Thymus (tissue), 14 donors: ENCODE results near the gene PAF1. TPM values are rescaled to one million over a fixed set of nuclear protein-coding genes. Genes with fewer than 3 reads are reported as not detected.

Source experiments
- DNase-seq, 9 donors: peaks; one replicate each; pipeline ENCODE4 v3.0.0-alpha.2; 2013; ENCODE audit warnings: low spot score in 9 of 9, low read depth in 6 of 9, missing footprints in 1 of 9
- H3K27ac ChIP-seq, 2 donors: one replicate each; pipeline ENCODE4 v1.5.1; 2013; ENCODE audit warnings: control low read depth in 1 of 2, low read depth in 1 of 2, low read length in 1 of 2, mild to moderate bottlenecking in 1 of 2, moderate library complexity in 1 of 2
- H3K27me3 ChIP-seq, 2 donors: one replicate each; pipeline ENCODE4 v1.5.1; 2013; ENCODE audit warnings: low read length in 1 of 2; ENCODE audit not compliant: control insufficient read depth in 2 of 2, insufficient read depth in 1 of 2
- H3K36me3 ChIP-seq, 2 donors: one replicate each; pipeline ENCODE4 v1.5.1; 2013; ENCODE audit warnings: low read length in 1 of 2, mild to moderate bottlenecking in 1 of 2, moderate library complexity in 1 of 2; ENCODE audit not compliant: control insufficient read depth in 2 of 2, insufficient read depth in 2 of 2
- H3K4me1 ChIP-seq, 2 donors: one replicate each; pipeline ENCODE4 v1.5.1; 2013; ENCODE audit warnings: low read length in 2 of 2; ENCODE audit not compliant: control insufficient read depth in 2 of 2, insufficient read depth in 2 of 2
- H3K4me3 ChIP-seq, 2 donors: one replicate each; pipeline ENCODE4 v1.5.1; 2013; ENCODE audit warnings: low read length in 2 of 2, control low read depth in 1 of 2, mild to moderate bottlenecking in 1 of 2
- H3K9me3 ChIP-seq, 2 donors: one replicate each; pipeline ENCODE4 v1.5.1; 2013; ENCODE audit warnings: low read length in 1 of 2, mild to moderate bottlenecking in 1 of 2; ENCODE audit not compliant: control insufficient read depth in 2 of 2, insufficient read depth in 1 of 2
- WGBS: extraction: QIAGEN DNeasy Blood & Tissue Kit; methylation state at CpG from one replicate; pipeline ENCODE4 v1.1.7; 2013; 5-methylcytosine and 5-hydroxymethylcytosine counted together
- long read RNA-seq, 10 donors: transcript quantifications; one replicate each; lab custom pipeline, GENCODE V29; 2026
- polyA plus RNA-seq: library from polyadenylated mRNA; stranded (reverse); fragments of 200-250 nt; gene quantifications from one replicate; pipeline ENCODE4 v1.2.3, GENCODE V29; 2013
- total RNA-seq: library from RNA; stranded (reverse); fragments of 120-200 nt; gene quantifications from one replicate; pipeline ENCODE4 v1.2.4, GENCODE V29; 2013
- donor health status: healthy.

The PAF1 gene
- 33.4 TPM for total RNA-seq
- 40.1 TPM for polyA plus RNA-seq
- long read RNA-seq, donor 1: 0 reads
- long read RNA-seq, donor 2, transcript PAF1-201 (14 exons, 2,066 nt): major isoform, 17 of 103 reads
- long read RNA-seq, donor 2, partial matches to known transcripts: 86 of 103 reads
- long read RNA-seq, donor 2, other reads (novel, unspliced or antisense): 0 of 103 reads
- long read RNA-seq, donor 3, transcript PAF1-201 (14 exons, 2,066 nt): major isoform, 13 of 14 reads
- long read RNA-seq, donor 3, partial matches to known transcripts: 0 of 14 reads
- long read RNA-seq, donor 3, other reads (novel, unspliced or antisense): 0 of 14 reads
- long read RNA-seq, donor 4, partial matches to known transcripts: 5 of 8 reads
- long read RNA-seq, donor 4, other reads (novel, unspliced or antisense): 0 of 8 reads
- long read RNA-seq, donor 5, transcript PAF1-201 (14 exons, 2,066 nt): major isoform, 11 of 14 reads
- long read RNA-seq, donor 5, partial matches to known transcripts: 0 of 14 reads
- long read RNA-seq, donor 5, other reads (novel, unspliced or antisense): 0 of 14 reads
- long read RNA-seq, donor 6, transcript PAF1-201 (14 exons, 2,066 nt): major isoform, 7 of 45 reads
- long read RNA-seq, donor 6, partial matches to known transcripts: 9 of 45 reads
- long read RNA-seq, donor 6, other reads (novel, unspliced or antisense): 29 of 45 reads
- long read RNA-seq, donor 7, transcript PAF1-201 (14 exons, 2,066 nt): major isoform, 6 of 7 reads
- long read RNA-seq, donor 7, partial matches to known transcripts: 0 of 7 reads
- long read RNA-seq, donor 7, other reads (novel, unspliced or antisense): 0 of 7 reads
- long read RNA-seq, donor 8, partial matches to known transcripts: 0 of 2 reads
- long read RNA-seq, donor 8, other reads (novel, unspliced or antisense): 0 of 2 reads
- long read RNA-seq, donor 9, partial matches to known transcripts: 13 of 17 reads
- long read RNA-seq, donor 9, other reads (novel, unspliced or antisense): 0 of 17 reads
- long read RNA-seq, donor 10, transcript PAF1-201 (14 exons, 2,066 nt): major isoform, 7 of 8 reads
- long read RNA-seq, donor 10, partial matches to known transcripts: 0 of 8 reads
- long read RNA-seq, donor 10, other reads (novel, unspliced or antisense): 0 of 8 reads

GRCh38 chr19:39390751-39391437 is at the start of gene PAF1, which contains the start of gene MED29:
TSS of gene PAF1 (minus strand) at chr19:39391106. CDS start at chr19:39390864, 242 bp downstream.
TSS of gene MED29 (plus strand) at chr19:39391378. CDS start at chr19:39391423, 45 bp downstream.
- H3K4me3 ChIP-seq: peak within 1 kb of the TSS; percentile 75 to 85
- DNase-seq: peak; percentile 97 to 100 (median 99)
- under 1% methylated on average over 60 of the region's 60 CpGs for WGBS
- H3K27ac ChIP-seq: peak within 1 kb of the TSS; percentile 99
- H3K27me3 ChIP-seq: no peaks in the 10 kb centered on the region
- H3K9me3 ChIP-seq: no peaks in the 10 kb centered on the region
- peaks cover 56% of the 10 kb centered on the region in 2 donors for H3K36me3 ChIP-seq
- H3K4me1 ChIP-seq: peaks cover 18 to 23% of the 10 kb centered on the region in 2 donors

- peaks cover 10 to 15% of the 10 kb centered on the region in 2 donors for H3K36me3 ChIP-seq
- WGBS: 97% methylated on average over 9 of the region's 9 CpGs
Measured at GRCh38 chr19:39438270-39438934, 47.5 kb upstream of the PAF1 start.

GRCh38 chr19:39436350-39436716 is 45.4 kb upstream of the PAF1 start:
- Histone ChIP-seq H3K9me3 (no peaks in the 10 kb centered on the region), H3K27ac (peak overlapping the region; percentile 86 to 94), H3K4me1 (peaks cover 11 to 22% of the 10 kb centered on the region in 2 donors), H3K27me3 (peaks cover 0 to 6% of the 10 kb centered on the region in 2 donors), H3K4me3 (peak overlapping the region; percentile 76 to 86), H3K36me3 (peaks cover 26 to 32% of the 10 kb centered on the region in 2 donors)
- DNase-seq: no peak
- 6% methylated on average over 2 of the region's 2 CpGs for WGBS

More at GRCh38 chr19:39438270-39438934, 47.5 kb upstream of the PAF1 start:
- Histone ChIP-seq H3K4me3 (no peak overlapping the region), H3K4me1 (peaks cover 11 to 22% of the 10 kb centered on the region in 2 donors), H3K27me3 (peaks cover 0 to 6% of the 10 kb centered on the region in 2 donors), H3K27ac (no peak overlapping the region), H3K9me3 (no peaks in the 10 kb centered on the region)
- DNase-seq: no peak

GRCh38 chr19:39435499-39436349 is 44.8 kb upstream of the PAF1 start, which contains the start of gene RPS16:
TSS of gene RPS16 (minus strand) at chr19:39435949. CDS start at chr19:39435895, 54 bp downstream.
- Histone ChIP-seq H3K4me3 (peak within 1 kb of the TSS; percentile 76 to 86), H3K27me3 (peaks cover 0 to 6% of the 10 kb centered on the region in 2 donors), H3K9me3 (no peaks in the 10 kb centered on the region), H3K4me1 (peaks cover 11 to 26% of the 10 kb centered on the region in 2 donors), H3K36me3 (peaks cover 26 to 34% of the 10 kb centered on the region in 2 donors), H3K27ac (peak within 1 kb of the TSS; percentile 86 to 94)
- WGBS: under 1% methylated on average over 61 of the region's 61 CpGs
- peak; percentile 83 to 98 (median 95) for DNase-seq

GRCh38 chr19:39434123-39435076 is 43.5 kb upstream of the PAF1 start:
- Histone ChIP-seq H3K4me3 (peak overlapping the region; percentile 76 to 86), H3K36me3 (peaks cover 26 to 34% of the 10 kb centered on the region in 2 donors), H3K4me1 (peaks cover 11 to 26% of the 10 kb centered on the region in 2 donors), H3K27ac (no peak overlapping the region), H3K27me3 (peaks cover 0 to 6% of the 10 kb centered on the region in 2 donors), H3K9me3 (no peaks in the 10 kb centered on the region)
- DNase-seq: no peak
- WGBS: 76% methylated on average over 10 of the region's 10 CpGs

GRCh38 chr19:39433480-39434079 is 42.7 kb upstream of the PAF1 start:
- WGBS: 98% methylated on average over 8 of the region's 8 CpGs
- Histone ChIP-seq H3K9me3 (no peaks in the 10 kb centered on the region), H3K4me1 (peaks cover 11 to 26% of the 10 kb centered on the region in 2 donors), H3K4me3 (no peak overlapping the region), H3K27me3 (peaks cover 0 to 9% of the 10 kb centered on the region in 2 donors), H3K36me3 (peaks cover 26 to 34% of the 10 kb centered on the region in 2 donors), H3K27ac (no peak overlapping the region)
- no peak for DNase-seq
